A549 treated with CORT108297 at 1 μM for 4 hours (cell line): ENCODE measurements around the gene ZNF568. TPM values are rescaled to one million over a fixed set of nuclear protein-coding genes. Genes with fewer than 3 reads are reported as not detected.

ENCODE experiments used
- total RNA-seq: library from RNA; stranded (reverse); fragments of 200-300 nt; extraction: Qiagen RNA extraction; gene quantifications from 5 replicates; pipeline ENCODE4 v1.2.3, GENCODE V29; 2022

ZNF568 gene
- total RNA-seq, result 1.1 to 2.0 TPM (median 1.1 TPM) in 5 replicates

GRCh38 chr19:36915992-36916830 lies at the start of gene ZNF568, which contains the start of gene ZNF829:
Gene ZNF568 (plus strand): TSS chr19:36916332. CDS start chr19:36922771, 6,439 bp downstream.
Gene ZNF829 (minus strand): TSS chr19:36916291. CDS start chr19:36915167, 1,124 bp downstream.

Other genes starting within 250 kb of the ZNF568 start
- 5.2 to 9.6 TPM (median 7.7 TPM) in 5 replicates for gene ZNF461, start 249.5 kb upstream of the ZNF568 start, total RNA-seq
- 7.5 to 10.2 TPM (median 8.5 TPM) in 5 replicates for gene ZNF567, start 228.7 kb upstream of the ZNF568 start, total RNA-seq
- 0.29 to 1.0 TPM (median 0.68 TPM) in 5 replicates for gene ZNF850, start 143.5 kb upstream of the ZNF568 start, total RNA-seq
- gene ZNF790, start 77.9 kb upstream of the ZNF568 start, total RNA-seq, result 0.12 to 0.26 TPM (median 0.22 TPM) in 5 replicates
- gene ZNF345, start 65.5 kb upstream of the ZNF568 start, total RNA-seq, result 0.06 to 0.18 TPM (median 0.12 TPM) in 5 replicates
- gene ZNF829, start within 50 bp of the ZNF568 start, total RNA-seq, result 0.36 to 0.48 TPM (median 0.44 TPM) in 5 replicates
- gene ZNF420, start 162.1 kb downstream of the ZNF568 start, total RNA-seq, result 4.1 to 6.4 TPM (median 4.8 TPM) in 5 replicates